Inferior parietal cortex (tissue), 1 donor: ENCODE results near the gene ZNF302.
"Not testable (repeated sequence)": the region's sequence is repeated elsewhere in the genome, so short reads cannot be mapped to it uniquely, and the experiment has no call there.

Source experiments
- DNase-seq: peaks from one replicate; pipeline ENCODE4 v3.0.0-alpha.2; 2016; ENCODE audit errors: extremely low spot score

The ZNF302 gene

GRCh38 chr19:34673590-34673989 lies 3.9 kb upstream of the ZNF302 start:
- no peak for DNase-seq

GRCh38 chr19:34675250-34675649 lies 2.2 kb upstream of the ZNF302 start:
- DNase-seq: no peak

GRCh38 chr19:34675919-34676318 lies 1.6 kb upstream of the ZNF302 start:
- no peak for DNase-seq

GRCh38 chr19:34676697-34677385 lies 637 bp upstream of the ZNF302 start, which contains the start of gene SCGB2B2:
TSS of gene SCGB2B2 (minus strand) at chr19:34677159. CDS start at chr19:34594563, 82,596 bp downstream.
- peak; percentile 93 for DNase-seq

GRCh38 chr19:34678085-34678412 lies 571 bp downstream of the ZNF302 start:
- no peak for DNase-seq

GRCh38 chr19:34678421-34678820 lies 943 bp downstream of the ZNF302 start:
- no peak for DNase-seq

GRCh38 chr19:34681478-34681877 lies 4.0 kb downstream of the ZNF302 start:
- no peak for DNase-seq

GRCh38 chr19:34685266-34685665 lies 7.8 kb downstream of the ZNF302 start:
- not testable (repeated sequence) for DNase-seq

- no peak for DNase-seq
Observed at GRCh38 chr19:34686455-34686854, 9.0 kb downstream of the ZNF302 start.

- DNase-seq: no peak
Observed at GRCh38 chr19:34687348-34687747, 9.9 kb downstream of the ZNF302 start.

GRCh38 chr19:34688592-34688991 lies 11.1 kb downstream of the ZNF302 start:
- DNase-seq: no peak

- DNase-seq: no peak
Observed at GRCh38 chr19:34690372-34690771, 12.9 kb downstream of the ZNF302 start.

- DNase-seq: no peak
Observed at GRCh38 chr19:34692549-34692948, 15.1 kb downstream of the ZNF302 start.

- DNase-seq: no peak
Observed at GRCh38 chr19:34707661-34708060, 30.2 kb downstream of the ZNF302 start.

- no peak for DNase-seq
Observed at GRCh38 chr19:34711890-34712289, 34.4 kb downstream of the ZNF302 start.

GRCh38 chr19:34712395-34713261 lies 35.1 kb downstream of the ZNF302 start:
- peak; percentile 89 for DNase-seq

GRCh38 chr19:34713262-34713637 lies 35.8 kb downstream of the ZNF302 start:
- DNase-seq: no peak

GRCh38 chr19:34715357-34715756 lies 37.9 kb downstream of the ZNF302 start:
- no peak for DNase-seq

- no peak for DNase-seq
Observed at GRCh38 chr19:34722353-34722752, 44.9 kb downstream of the ZNF302 start.

- no peak for DNase-seq
Observed at GRCh38 chr19:34725400-34725799, 47.9 kb downstream of the ZNF302 start.

GRCh38 chr19:34731019-34731829 lies 53.7 kb downstream of the ZNF302 start:
- no peak for DNase-seq

GRCh38 chr19:34731964-34732363 lies 54.5 kb downstream of the ZNF302 start:
- no peak for DNase-seq
